ENCODE measurements around the gene BPIFB1.

The BPIFB1 gene

GRCh38 chr20:33282991-33283555, at the start of gene BPIFB1:
BPIFB1 (plus strand) TSS chr20:33283214; CDS start chr20:33286074, 2,860 bp downstream.
- Histone ChIP-seq H3K4me3 (no peak within 1 kb of the TSS), H3K27ac (no peak within 1 kb of the TSS)
- no peak for TF ChIP-seq CTCF (IDR thresholded peaks at IDR 0.05)
- no peak for DNase-seq (ENCODE audit: low spot score)

GRCh38 chr20:33234050-33234449, 49.0 kb upstream of the BPIFB1 start:
- no peak for DNase-seq (ENCODE audit: low spot score)
- no peak overlapping the region for H3K27ac ChIP-seq
- TF ChIP-seq CTCF (IDR thresholded peaks at IDR 0.05): no peak

GRCh38 chr20:33235696-33236095, 47.3 kb upstream of the BPIFB1 start, which contains the start of gene BPIFA1:
BPIFA1 (plus strand) TSS chr20:33235996; CDS start chr20:33237712, 1,716 bp downstream.
- no peak for DNase-seq (ENCODE audit: low spot score)
- Histone ChIP-seq H3K27ac (no peak within 1 kb of the TSS), H3K4me3 (no peak within 1 kb of the TSS)
- TF ChIP-seq CTCF (IDR thresholded peaks at IDR 0.05): no peak

More at GRCh38 chr20:33234050-33234449, 49.0 kb upstream of the BPIFB1 start:
- H3K4me3 ChIP-seq: no peak overlapping the region

- TF ChIP-seq CTCF (IDR thresholded peaks at IDR 0.05): no peak
- H3K4me3 ChIP-seq: no peak overlapping the region
- no peak for DNase-seq (ENCODE audit: low spot score)
- no peak overlapping the region for H3K27ac ChIP-seq
Measured at GRCh38 chr20:33236351-33236750, 46.7 kb upstream of the BPIFB1 start.

GRCh38 chr20:33237989-33238388, 45.0 kb upstream of the BPIFB1 start:
- H3K27ac ChIP-seq: no peak overlapping the region

GRCh38 chr20:33239418-33239817, 43.6 kb upstream of the BPIFB1 start:
- no peak for DNase-seq (ENCODE audit: low spot score)
- TF ChIP-seq CTCF (IDR thresholded peaks at IDR 0.05): no peak
- H3K27ac ChIP-seq: no peak overlapping the region
- no peak overlapping the region for H3K4me3 ChIP-seq

More at GRCh38 chr20:33237989-33238388, 45.0 kb upstream of the BPIFB1 start:
- no peak for TF ChIP-seq CTCF (IDR thresholded peaks at IDR 0.05)
- no peak for DNase-seq (ENCODE audit: low spot score)
- H3K4me3 ChIP-seq: no peak overlapping the region

- Histone ChIP-seq H3K27ac (no peak overlapping the region), H3K4me3 (no peak overlapping the region)
- TF ChIP-seq CTCF (IDR thresholded peaks at IDR 0.05): no peak
- no peak for DNase-seq (ENCODE audit: low spot score)
Measured at GRCh38 chr20:33239979-33240736, 42.9 kb upstream of the BPIFB1 start.

Measured in coronary artery (tissue), 2 donors.